K562 (cell line): Measurements from ENCODE around the gene TMEM144. TPM values are rescaled to one million over a fixed set of nuclear protein-coding genes. Genes with fewer than 3 reads are reported as not detected.

Experiments
- CHD1 ChIP-seq: fragments of 200-600 bp; sonication (generic); IDR thresholded peaks from one replicate; pipeline ENCODE4 v1.6.1; 2012; ENCODE audit warnings: mild to moderate bottlenecking, moderate library complexity, low read length, inconsistent platforms
- CREB3L1 ChIP-seq: fragments of 450-650 bp; IDR thresholded peaks from 2 replicates; pipeline ENCODE4 v1.6.1; 2014; ENCODE audit warnings: low read depth, mild to moderate bottlenecking, moderate library complexity, borderline replicate concordance
- DDX20 ChIP-seq: fragments of 450-650 bp; IDR thresholded peaks from 2 replicates; pipeline ENCODE4 v1.6.1; 2016; ENCODE audit warnings: missing genetic modification characterization, low read depth, mild to moderate bottlenecking, missing compliant biosample characterization, moderate library complexity
- DMBX1 ChIP-seq: fragments of 250-450 bp; sonication (Bioruptor Pico); IDR thresholded peaks from 2 replicates; pipeline ENCODE4 v1.8.0; 2022; ENCODE audit warnings: inconsistent platforms, mild to moderate bottlenecking, moderate library complexity, borderline replicate concordance
- EHMT2 ChIP-seq: fragments of 450-650 bp; IDR thresholded peaks from 2 replicates; pipeline ENCODE4 v1.6.1; 2018; ENCODE audit warnings: antibody characterized with exemption
- EWSR1 ChIP-seq: fragments of 450-650 bp; IDR thresholded peaks from 2 replicates; pipeline ENCODE4 v1.6.1; 2018; ENCODE audit warnings: borderline replicate concordance, mild to moderate bottlenecking, low read depth, moderate library complexity; ENCODE audit not compliant: partially characterized antibody
- MAFG ChIP-seq: fragments of 450-650 bp; conservative IDR thresholded peaks from 2 replicates; pipeline ENCODE4 v1.6.1; 2016; ENCODE audit warnings: missing genetic modification characterization, missing compliant biosample characterization
- MBD2 ChIP-seq: sonication (generic); IDR thresholded peaks from 2 replicates; pipeline ENCODE4 v1.6.1; 2016; ENCODE audit warnings: low read depth, borderline replicate concordance
- NCOA1 ChIP-seq: fragments of 450-650 bp; IDR thresholded peaks from 2 replicates; pipeline ENCODE4 v1.6.1; 2016; ENCODE audit warnings: low read depth
- NR2C1 ChIP-seq, 2 experiments: fragments of 450-650 bp; IDR thresholded peaks; 2 replicates each; pipeline ENCODE4 v1.6.1; 2017; ENCODE audit warnings: mild to moderate bottlenecking in 2 of 2, antibody characterized with exemption in 1 of 2, inconsistent platforms in 1 of 2, missing compliant biosample characterization in 1 of 2, missing genetic modification characterization in 1 of 2
- NR2C2 ChIP-seq, 2 experiments: fragments of 200-800 bp in 1 of 2; sonication (Bioruptor generic) in 1 of 2; sonication (generic) in 1 of 2; formaldehyde crosslinking in 1 of 2; IDR thresholded peaks; 2 replicates each; pipeline versions ENCODE4 v1.6.1 to v1.8.0; 2016 to 2022; ENCODE audit warnings: mild to moderate bottlenecking in 1 of 2, missing compliant biosample characterization in 1 of 2, missing genetic modification characterization in 1 of 2, missing genetic modification reagents in 1 of 2
- SMAD3 ChIP-seq: fragments of 450-650 bp; formaldehyde crosslinking; conservative IDR thresholded peaks from 2 replicates; pipeline ENCODE4 v1.4.0; 2020; ENCODE audit warnings: mild to moderate bottlenecking
- SREBF1 ChIP-seq: fragments of 150-350 bp; IDR thresholded peaks from 2 replicates; pipeline ENCODE4 v1.6.1; 2014; ENCODE audit warnings: antibody characterized with exemption, low read depth, low read length, borderline replicate concordance
- THRAP3 ChIP-seq: fragments of 450-650 bp; IDR thresholded peaks from 2 replicates; pipeline ENCODE4 v1.6.1; 2016; ENCODE audit warnings: mild to moderate bottlenecking, inconsistent platforms, borderline replicate concordance
- ZBTB33 ChIP-seq: sonication (generic); formaldehyde crosslinking; IDR thresholded peaks from 2 replicates; pipeline ENCODE4 v1.8.1; 2023; ENCODE audit warnings: mild to moderate bottlenecking, missing genetic modification reagents
- ZNF589 ChIP-seq: fragments of 200-800 bp; sonication (Bioruptor generic); IDR thresholded peaks from 2 replicates; pipeline ENCODE4 v1.6.1; 2016; ENCODE audit warnings: low read depth, missing genetic modification characterization, missing compliant biosample characterization
- ZNF778 ChIP-seq: fragments of 450-650 bp; formaldehyde crosslinking; IDR thresholded peaks from 2 replicates; pipeline ENCODE4 v1.4.0; 2020; ENCODE audit warnings: mild to moderate bottlenecking, moderate library complexity
- polyA plus RNA-seq, 8 experiments: library from polyadenylated mRNA; depleted of rRNA in 4 of 8; stranded (reverse) in 5 of 8; unstranded in 3 of 8; fragments of >200 nt; fragmentation: Nextera tagmentation in 2 of 8; fragmentation: Illumina TruSeq in 1 of 8; extraction: Ambion mirVana in 2 of 8; extraction: Trizol in 1 of 8; gene quantifications; 2 replicates each; pipeline versions ENCODE4 v1.2.1 to v1.2.3, GENCODE V29; 2011 to 2014; ENCODE audit warnings: inconsistent platforms in 1 of 8, missing spikeins in 1 of 8
- total RNA-seq, 7 experiments: library from RNA; depleted of rRNA in 6 of 7; stranded (reverse); fragments of >200 nt in 6 of 7; fragmentation: Illumina TruSeq in 2 of 7; extraction: Trizol in 2 of 7; gene quantifications; 2 replicates each; pipeline versions ENCODE4 v1.2.1 to v1.2.3, GENCODE V29; 2011 to 2021; ENCODE audit warnings: low replicate concordance in 1 of 7
- TF ChIP-seq, protein P1 (sequence below): fragments of 200-800 bp; sonication (Bioruptor generic); IDR thresholded peaks from 2 replicates; pipeline ENCODE4 v1.6.1; 2017; ENCODE audit warnings: missing genetic modification characterization, missing compliant biosample characterization
- TF ChIP-seq, protein P2 (sequence below): fragments of 450-650 bp; formaldehyde crosslinking; IDR thresholded peaks from 2 replicates; pipeline ENCODE4 v1.4.0; 2020; ENCODE audit warnings: mild to moderate bottlenecking, moderate library complexity
- TF ChIP-seq, protein P3 (sequence below): fragments of 250-450 bp; sonication (Bioruptor Pico); IDR thresholded peaks from 2 replicates; pipeline ENCODE4 v1.8.0; 2022; ENCODE audit warnings: moderate library complexity, mild to moderate bottlenecking, inconsistent platforms

TMEM144 gene
- total and polyA plus RNA-seq, 9 of the 15 experiments (the other 6 are each of a cell fraction or from before 2014, with no cell fraction given), result 4.0 to 12.0 (median 6.1) TPM

- TF ChIP-seq NR2C2 (CRISPR knock-in tag; IDR thresholded peaks at IDR 0.05) (no peak), NR2C2 (tag; IDR thresholded peaks at IDR 0.05) (peak; percentile 51; the same call in 1 of the 2 replicates), NCOA1 (no peak), EWSR1 (no peak), CHD1 (no peak), SREBF1 (no peak), SMAD3 (CRISPR knock-in tag) (peak; percentile 78; the same call in 1 of the 2 replicates), THRAP3 (no peak), DDX20 (tag) (0 out of 2 replicates have a peak, but pooled peaks have one; percentile 40), DMBX1 (peak; percentile 81; the same call in 1 of the 2 replicates), EHMT2 (peak; percentile 75; the same call in 1 of the 2 replicates), MAFG (no peak), ZBTB33 (CRISPR knock-in tag) (no peak), MBD2 (no peak), NR2C1 (IDR thresholded peaks at IDR 0.05) (no peak), NR2C1 (tag; IDR thresholded peaks at IDR 0.05) (peak; percentile 18; the same call in 1 of the 2 replicates), ZNF589 (CRISPR knock-in tag) (0 out of 2 replicates have a peak, but pooled peaks have one; percentile 56), CREB3L1 (no peak), ZNF778 (CRISPR knock-in tag) (no peak)
- TF ChIP-seq, protein P1, sequence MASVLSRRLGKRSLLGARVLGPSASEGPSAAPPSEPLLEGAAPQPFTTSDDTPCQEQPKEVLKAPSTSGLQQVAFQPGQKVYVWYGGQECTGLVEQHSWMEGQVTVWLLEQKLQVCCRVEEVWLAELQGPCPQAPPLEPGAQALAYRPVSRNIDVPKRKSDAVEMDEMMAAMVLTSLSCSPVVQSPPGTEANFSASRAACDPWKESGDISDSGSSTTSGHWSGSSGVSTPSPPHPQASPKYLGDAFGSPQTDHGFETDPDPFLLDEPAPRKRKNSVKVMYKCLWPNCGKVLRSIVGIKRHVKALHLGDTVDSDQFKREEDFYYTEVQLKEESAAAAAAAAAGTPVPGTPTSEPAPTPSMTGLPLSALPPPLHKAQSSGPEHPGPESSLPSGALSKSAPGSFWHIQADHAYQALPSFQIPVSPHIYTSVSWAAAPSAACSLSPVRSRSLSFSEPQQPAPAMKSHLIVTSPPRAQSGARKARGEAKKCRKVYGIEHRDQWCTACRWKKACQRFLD, result peak; percentile 58; the same call in 1 of the 2 replicates
- TF ChIP-seq, protein P2, sequence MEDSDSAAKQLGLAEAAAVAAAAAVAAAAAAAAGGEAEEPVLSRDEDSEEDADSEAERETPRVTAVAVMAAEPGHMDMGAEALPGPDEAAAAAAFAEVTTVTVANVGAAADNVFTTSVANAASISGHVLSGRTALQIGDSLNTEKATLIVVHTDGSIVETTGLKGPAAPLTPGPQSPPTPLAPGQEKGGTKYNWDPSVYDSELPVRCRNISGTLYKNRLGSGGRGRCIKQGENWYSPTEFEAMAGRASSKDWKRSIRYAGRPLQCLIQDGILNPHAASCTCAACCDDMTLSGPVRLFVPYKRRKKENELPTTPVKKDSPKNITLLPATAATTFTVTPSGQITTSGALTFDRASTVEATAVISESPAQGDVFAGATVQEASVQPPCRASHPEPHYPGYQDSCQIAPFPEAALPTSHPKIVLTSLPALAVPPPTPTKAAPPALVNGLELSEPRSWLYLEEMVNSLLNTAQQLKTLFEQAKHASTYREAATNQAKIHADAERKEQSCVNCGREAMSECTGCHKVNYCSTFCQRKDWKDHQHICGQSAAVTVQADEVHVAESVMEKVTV (CRISPR knock-in tag), result no peak
- TF ChIP-seq, protein P3, sequence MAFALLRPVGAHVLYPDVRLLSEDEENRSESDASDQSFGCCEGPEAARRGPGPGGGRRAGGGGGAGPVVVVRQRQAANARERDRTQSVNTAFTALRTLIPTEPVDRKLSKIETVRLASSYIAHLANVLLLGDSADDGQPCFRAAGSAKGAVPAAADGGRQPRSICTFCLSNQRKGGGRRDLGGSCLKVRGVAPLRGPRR (CRISPR knock-in tag), result no peak
Measured at GRCh38 chr4:158282252-158282651, 72.0 kb downstream of the TMEM144 start (continued).
